ENCODE data around the gene CHCHD6.

DNA sequence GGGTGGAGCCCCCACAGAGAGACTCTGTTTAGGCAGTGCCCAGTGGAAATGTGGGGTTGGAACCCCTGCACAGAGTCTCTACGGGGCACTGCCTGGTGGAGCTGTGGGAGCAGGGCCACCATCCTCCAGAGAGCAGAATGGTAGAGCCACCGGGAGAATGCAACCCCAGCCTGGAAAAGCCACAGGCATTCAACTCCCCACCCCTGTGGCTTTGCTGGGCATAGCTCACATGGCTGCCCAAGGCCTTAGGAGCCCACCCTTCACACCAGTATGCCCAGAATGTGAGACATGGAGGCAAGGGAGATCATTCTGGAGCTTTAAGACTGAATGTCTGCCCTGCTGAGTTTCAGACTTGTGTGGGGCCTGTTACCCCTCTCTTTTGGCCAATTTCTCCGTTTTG, 19.0 kb upstream of the CHCHD6 start:
- TF ChIP-seq, protein P1, sequence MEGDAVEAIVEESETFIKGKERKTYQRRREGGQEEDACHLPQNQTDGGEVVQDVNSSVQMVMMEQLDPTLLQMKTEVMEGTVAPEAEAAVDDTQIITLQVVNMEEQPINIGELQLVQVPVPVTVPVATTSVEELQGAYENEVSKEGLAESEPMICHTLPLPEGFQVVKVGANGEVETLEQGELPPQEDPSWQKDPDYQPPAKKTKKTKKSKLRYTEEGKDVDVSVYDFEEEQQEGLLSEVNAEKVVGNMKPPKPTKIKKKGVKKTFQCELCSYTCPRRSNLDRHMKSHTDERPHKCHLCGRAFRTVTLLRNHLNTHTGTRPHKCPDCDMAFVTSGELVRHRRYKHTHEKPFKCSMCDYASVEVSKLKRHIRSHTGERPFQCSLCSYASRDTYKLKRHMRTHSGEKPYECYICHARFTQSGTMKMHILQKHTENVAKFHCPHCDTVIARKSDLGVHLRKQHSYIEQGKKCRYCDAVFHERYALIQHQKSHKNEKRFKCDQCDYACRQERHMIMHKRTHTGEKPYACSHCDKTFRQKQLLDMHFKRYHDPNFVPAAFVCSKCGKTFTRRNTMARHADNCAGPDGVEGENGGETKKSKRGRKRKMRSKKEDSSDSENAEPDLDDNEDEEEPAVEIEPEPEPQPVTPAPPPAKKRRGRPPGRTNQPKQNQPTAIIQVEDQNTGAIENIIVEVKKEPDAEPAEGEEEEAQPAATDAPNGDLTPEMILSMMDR (conservative IDR thresholded peaks at IDR 0.05 in 1 of 2, IDR thresholded peaks at IDR 0.05 in 1 of 2; ENCODE audit: extremely low read depth in 1 of 2, insufficient read depth in 1 of 2, low read depth in 1 of 2, low read length in 2 of 2) = no peak
- no peak for TF ChIP-seq EZH2 (IDR thresholded peaks at IDR 0.05; ENCODE audit: borderline replicate concordance, low read length)

Data from mammary epithelial cell (primary cell).